Ishikawa (cell line): ENCODE results near the gene VAV3.

Experiments used
- CEBPB ChIP-seq: IDR thresholded peaks from 2 replicates; pipeline ENCODE4 v1.6.1; 2012
- CREB1 ChIP-seq: IDR thresholded peaks from 2 replicates; pipeline ENCODE4 v1.6.1; 2012; ENCODE audit warnings: low read depth
- EGR1 ChIP-seq: IDR thresholded peaks from 2 replicates; pipeline ENCODE4 v1.6.1; 2012
- EP300 ChIP-seq: IDR thresholded peaks from 2 replicates; pipeline ENCODE4 v1.6.1; 2012; ENCODE audit warnings: borderline replicate concordance
- FOXM1 ChIP-seq: IDR thresholded peaks from 2 replicates; pipeline ENCODE4 v1.6.1; 2012; ENCODE audit warnings: low read depth, borderline replicate concordance
- NFIC ChIP-seq: IDR thresholded peaks from 2 replicates; pipeline ENCODE4 v1.6.1; 2012
- RAD21 ChIP-seq: IDR thresholded peaks from 2 replicates; pipeline ENCODE4 v1.6.1; 2012; ENCODE audit warnings: low read depth
- TAF1 ChIP-seq: IDR thresholded peaks from 2 replicates; pipeline ENCODE4 v1.6.1; 2012; ENCODE audit warnings: low read depth, mild to moderate bottlenecking
- TCF12 ChIP-seq: IDR thresholded peaks from 2 replicates; pipeline ENCODE4 v1.6.1; 2012; ENCODE audit warnings: low read depth
- TEAD4 ChIP-seq: IDR thresholded peaks from 2 replicates; pipeline ENCODE4 v1.6.1; 2012
- YY1 ChIP-seq: IDR thresholded peaks from 2 replicates; pipeline ENCODE4 v1.6.1; 2012; ENCODE audit warnings: low read depth
- ZBTB7A ChIP-seq: IDR thresholded peaks from 2 replicates; pipeline ENCODE4 v1.6.1; 2012; ENCODE audit warnings: low read depth
- TF ChIP-seq, protein P1 (sequence below): IDR thresholded peaks from 2 replicates; pipeline ENCODE4 v1.6.1; 2012
- TF ChIP-seq, protein P2 (sequence below): IDR thresholded peaks from 2 replicates; pipeline ENCODE4 v1.6.1; 2012; ENCODE audit warnings: low read depth, mild to moderate bottlenecking
- TF ChIP-seq, protein P3 (sequence below): IDR thresholded peaks from 2 replicates; pipeline ENCODE4 v1.6.1; 2012

VAV3 gene

DNA sequence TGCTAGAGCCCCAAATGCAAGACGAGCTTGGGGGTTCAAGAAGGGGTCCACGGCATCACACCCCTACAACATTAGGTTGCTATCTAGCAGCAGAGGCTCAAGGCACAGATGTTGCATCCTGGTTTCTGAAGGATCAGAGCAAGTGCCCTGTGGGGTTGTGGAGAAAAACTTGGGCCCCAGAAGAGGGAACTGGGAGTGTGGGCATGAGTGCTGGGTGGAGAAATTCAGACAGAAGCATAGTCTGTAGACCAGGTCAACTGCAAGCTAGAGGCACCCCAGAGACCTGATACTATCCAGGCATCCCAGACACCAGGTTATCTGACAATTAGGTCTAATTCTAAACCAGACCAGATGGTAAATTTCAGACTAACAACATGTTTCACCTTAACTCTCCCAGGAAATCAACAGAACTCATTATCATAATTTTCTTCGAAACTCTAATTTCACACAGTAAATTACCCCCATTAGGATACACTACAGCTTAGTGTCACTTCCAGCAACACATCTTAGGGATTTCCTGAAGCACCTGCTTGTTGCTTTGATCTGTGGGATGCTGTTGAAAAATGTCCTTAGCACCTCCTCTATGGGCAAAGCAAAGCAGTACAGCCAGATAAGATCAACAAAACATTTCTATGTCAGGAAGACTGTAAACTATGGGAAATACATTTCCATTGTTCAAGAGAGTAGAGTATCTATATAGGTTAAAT lies 179.3 kb downstream of the VAV3 start:
- TF ChIP-seq CREB1 = no peak
- no peak for TF ChIP-seq NFIC
- no peak for TF ChIP-seq EGR1
- no peak for TF ChIP-seq FOXM1
- no peak for TF ChIP-seq ZBTB7A
- TF ChIP-seq, protein P1, sequence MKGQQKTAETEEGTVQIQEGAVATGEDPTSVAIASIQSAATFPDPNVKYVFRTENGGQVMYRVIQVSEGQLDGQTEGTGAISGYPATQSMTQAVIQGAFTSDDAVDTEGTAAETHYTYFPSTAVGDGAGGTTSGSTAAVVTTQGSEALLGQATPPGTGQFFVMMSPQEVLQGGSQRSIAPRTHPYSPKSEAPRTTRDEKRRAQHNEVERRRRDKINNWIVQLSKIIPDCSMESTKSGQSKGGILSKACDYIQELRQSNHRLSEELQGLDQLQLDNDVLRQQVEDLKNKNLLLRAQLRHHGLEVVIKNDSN = no peak
- TF ChIP-seq TEAD4 = no peak
- no peak for TF ChIP-seq TCF12
- no peak for TF ChIP-seq EP300
- TF ChIP-seq, protein P2, sequence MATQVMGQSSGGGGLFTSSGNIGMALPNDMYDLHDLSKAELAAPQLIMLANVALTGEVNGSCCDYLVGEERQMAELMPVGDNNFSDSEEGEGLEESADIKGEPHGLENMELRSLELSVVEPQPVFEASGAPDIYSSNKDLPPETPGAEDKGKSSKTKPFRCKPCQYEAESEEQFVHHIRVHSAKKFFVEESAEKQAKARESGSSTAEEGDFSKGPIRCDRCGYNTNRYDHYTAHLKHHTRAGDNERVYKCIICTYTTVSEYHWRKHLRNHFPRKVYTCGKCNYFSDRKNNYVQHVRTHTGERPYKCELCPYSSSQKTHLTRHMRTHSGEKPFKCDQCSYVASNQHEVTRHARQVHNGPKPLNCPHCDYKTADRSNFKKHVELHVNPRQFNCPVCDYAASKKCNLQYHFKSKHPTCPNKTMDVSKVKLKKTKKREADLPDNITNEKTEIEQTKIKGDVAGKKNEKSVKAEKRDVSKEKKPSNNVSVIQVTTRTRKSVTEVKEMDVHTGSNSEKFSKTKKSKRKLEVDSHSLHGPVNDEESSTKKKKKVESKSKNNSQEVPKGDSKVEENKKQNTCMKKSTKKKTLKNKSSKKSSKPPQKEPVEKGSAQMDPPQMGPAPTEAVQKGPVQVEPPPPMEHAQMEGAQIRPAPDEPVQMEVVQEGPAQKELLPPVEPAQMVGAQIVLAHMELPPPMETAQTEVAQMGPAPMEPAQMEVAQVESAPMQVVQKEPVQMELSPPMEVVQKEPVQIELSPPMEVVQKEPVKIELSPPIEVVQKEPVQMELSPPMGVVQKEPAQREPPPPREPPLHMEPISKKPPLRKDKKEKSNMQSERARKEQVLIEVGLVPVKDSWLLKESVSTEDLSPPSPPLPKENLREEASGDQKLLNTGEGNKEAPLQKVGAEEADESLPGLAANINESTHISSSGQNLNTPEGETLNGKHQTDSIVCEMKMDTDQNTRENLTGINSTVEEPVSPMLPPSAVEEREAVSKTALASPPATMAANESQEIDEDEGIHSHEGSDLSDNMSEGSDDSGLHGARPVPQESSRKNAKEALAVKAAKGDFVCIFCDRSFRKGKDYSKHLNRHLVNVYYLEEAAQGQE = no peak
- no peak for TF ChIP-seq CEBPB
- no peak for TF ChIP-seq TAF1

DNA sequence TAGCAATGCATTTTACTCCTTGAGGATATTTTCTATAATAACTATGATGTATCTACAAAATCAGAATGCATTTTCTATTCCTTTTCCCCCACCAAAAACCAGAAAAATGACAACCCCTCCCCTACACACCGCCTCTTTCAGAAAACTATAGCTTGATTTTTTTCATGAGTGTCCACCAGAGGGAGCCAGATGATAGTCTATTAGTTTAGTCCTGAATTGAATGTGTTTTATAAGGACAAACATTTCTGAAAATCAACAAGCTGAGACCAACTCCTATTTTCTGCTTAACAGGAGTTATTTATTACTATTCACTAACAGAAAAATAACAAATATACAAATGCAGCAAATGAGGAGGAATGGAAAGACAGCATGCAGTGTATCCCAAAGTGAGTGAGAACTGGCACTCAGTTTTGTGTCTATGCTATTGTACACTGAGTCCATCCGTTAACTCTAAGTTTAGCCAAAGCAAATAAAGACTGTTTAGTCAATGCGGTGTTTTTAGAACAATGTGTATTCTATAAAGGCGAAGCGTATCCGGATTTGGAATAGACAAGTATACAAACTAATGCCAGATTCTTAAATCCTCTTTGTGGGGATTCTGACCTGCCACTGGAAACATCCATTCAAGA lies 182.6 kb downstream of the VAV3 start:
- no peak for TF ChIP-seq CREB1
- no peak for TF ChIP-seq TAF1
- TF ChIP-seq, protein P2 = no peak
- peak; percentile 87 for TF ChIP-seq RAD21
- no peak for TF ChIP-seq FOXM1
- TF ChIP-seq CEBPB = no peak
- TF ChIP-seq TCF12 = no peak

DNA sequence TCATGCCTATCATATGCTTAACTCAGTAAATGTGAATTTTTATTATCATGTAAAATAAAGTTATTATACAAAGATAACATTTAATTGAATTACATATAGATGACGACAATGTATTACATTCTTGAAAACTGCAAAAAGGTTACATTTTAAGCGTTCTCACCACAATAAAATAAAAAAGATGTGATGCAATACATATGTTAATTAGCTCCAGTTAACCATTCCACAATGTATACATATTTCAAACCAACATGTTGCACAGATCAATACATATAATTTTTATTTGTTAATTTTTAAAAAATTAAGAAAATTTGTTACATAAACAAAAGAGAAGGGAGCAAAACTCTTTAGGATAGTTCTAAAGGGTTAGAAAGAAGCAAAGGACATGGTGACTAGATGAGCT lies 183.7 kb downstream of the VAV3 start:
- no peak for TF ChIP-seq YY1
- no peak for TF ChIP-seq CEBPB
- TF ChIP-seq TEAD4 = no peak
- no peak for TF ChIP-seq FOXM1
- TF ChIP-seq ZBTB7A = no peak
- no peak for TF ChIP-seq CREB1
- no peak for TF ChIP-seq NFIC
- TF ChIP-seq, protein P1 = no peak
- TF ChIP-seq EP300 = no peak
- TF ChIP-seq RAD21 = no peak
- TF ChIP-seq, protein P2 = no peak
- TF ChIP-seq TCF12 = no peak
- TF ChIP-seq TAF1 = no peak
- no peak for TF ChIP-seq EGR1
- TF ChIP-seq, protein P3, sequence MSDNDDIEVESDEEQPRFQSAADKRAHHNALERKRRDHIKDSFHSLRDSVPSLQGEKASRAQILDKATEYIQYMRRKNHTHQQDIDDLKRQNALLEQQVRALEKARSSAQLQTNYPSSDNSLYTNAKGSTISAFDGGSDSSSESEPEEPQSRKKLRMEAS = no peak

DNA sequence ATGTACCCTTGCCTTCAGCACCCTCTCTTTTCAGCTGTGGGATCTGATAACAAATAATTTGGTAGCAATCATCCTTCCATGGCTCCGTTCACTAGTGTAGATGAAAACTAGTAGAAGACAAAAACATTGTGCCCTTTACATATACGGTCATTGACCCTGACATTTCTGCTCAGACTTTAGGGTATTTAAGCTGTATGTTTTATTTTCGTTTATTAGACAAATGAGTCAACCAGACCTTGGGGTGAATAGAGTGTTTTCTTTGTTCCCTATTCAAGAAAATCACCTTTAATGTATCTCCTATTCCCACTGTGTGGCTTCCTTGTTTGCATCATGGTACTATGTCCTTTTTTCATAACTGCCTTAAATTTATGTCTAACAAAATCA lies 187.3 kb downstream of the VAV3 start:
- no peak for TF ChIP-seq TAF1
- TF ChIP-seq NFIC = no peak
- no peak for TF ChIP-seq TCF12
- TF ChIP-seq CEBPB = no peak
- TF ChIP-seq EGR1 = no peak
- TF ChIP-seq, protein P3 = no peak
- no peak for TF ChIP-seq RAD21
- TF ChIP-seq TEAD4 = no peak
